ENCODE results near the gene IGSF9.

The IGSF9 gene

GRCh38 chr1:159919236-159919865, 26.1 kb downstream of the IGSF9 start:
- POLR2A ChIA-PET: no interaction called here

GRCh38 chr1:159918352-159919200, 26.8 kb downstream of the IGSF9 start:
- ChIA-PET CTCF (interaction anchor here (1.7 kb wide), 1 partner anchor 89 kb away, joined by 4 read pairs; no protein-coding TSS in a partner anchor), POLR2A (no interaction called here)
- no peak for TF ChIP-seq ELF4 (IDR thresholded peaks at IDR 0.05)
- no peak for TF ChIP-seq ARNT (IDR thresholded peaks at IDR 0.05)
- TF ChIP-seq L3MBTL2 (conservative IDR thresholded peaks at IDR 0.05): no peak
- no peak for TF ChIP-seq TARDBP (IDR thresholded peaks at IDR 0.05)
- TF ChIP-seq SUZ12 (IDR thresholded peaks at IDR 0.05): no peak
- TF ChIP-seq FOXK2 (IDR thresholded peaks at IDR 0.05): no peak
- no peak for TF ChIP-seq FOXA1 (IDR thresholded peaks at IDR 0.05)
- no peak for TF ChIP-seq HDGF (IDR thresholded peaks at IDR 0.05; ENCODE audit: borderline replicate concordance)
- no peak for TF ChIP-seq PKNOX1 (IDR thresholded peaks at IDR 0.05)
- no peak for TF ChIP-seq SP1 (IDR thresholded peaks at IDR 0.05)
- no peak for DNase-seq (ENCODE audit: extremely low spot score)

More at GRCh38 chr1:159919236-159919865, 26.1 kb downstream of the IGSF9 start:
- CTCF ChIA-PET: interaction anchor here (1.7 kb wide), 1 partner anchor 88 kb away, joined by 4 read pairs; no protein-coding TSS in a partner anchor
- TF ChIP-seq SP1 (IDR thresholded peaks at IDR 0.05) (no peak), LEF1 (IDR thresholded peaks at IDR 0.05; ENCODE audit: borderline replicate concordance) (no peak), NFRKB (IDR thresholded peaks at IDR 0.05) (no peak), FOXM1 (IDR thresholded peaks at IDR 0.05; ENCODE audit: borderline replicate concordance) (no peak), BHLHE40 (IDR thresholded peaks at IDR 0.05; ENCODE audit: borderline replicate concordance) (no peak), FOXK2 (IDR thresholded peaks at IDR 0.05) (no peak), ELF4 (IDR thresholded peaks at IDR 0.05) (no peak), PKNOX1 (IDR thresholded peaks at IDR 0.05) (no peak), TARDBP (IDR thresholded peaks at IDR 0.05) (no peak), ARNT (IDR thresholded peaks at IDR 0.05) (no peak), FOXA1 (IDR thresholded peaks at IDR 0.05) (no peak)
- no peak for DNase-seq (ENCODE audit: extremely low spot score)

- ChIA-PET CTCF (interaction anchor here (1.7 kb wide), 1 partner anchor 90 kb away, joined by 4 read pairs; no protein-coding TSS in a partner anchor), POLR2A (no interaction called here)
- no peak for TF ChIP-seq NFRKB (IDR thresholded peaks at IDR 0.05)
- no peak for TF ChIP-seq LEF1 (IDR thresholded peaks at IDR 0.05; ENCODE audit: borderline replicate concordance)
- TF ChIP-seq CTBP1 (IDR thresholded peaks at IDR 0.05; ENCODE audit: borderline replicate concordance): no peak
- DNase-seq (ENCODE audit: extremely low spot score): no peak
These were observed 27.7 kb downstream of the IGSF9 start for GRCh38 chr1:159917533-159918351.

GRCh38 chr1:159916242-159917051, 29.0 kb downstream of the IGSF9 start:
- ChIA-PET POLR2A (interaction anchor here (0.7 to 2.5 kb wide), 2 partner anchors 8 to 16 kb away, joined by 3 to 24 read pairs; partner anchors contain the start of gene TAGLN2), CTCF (interaction anchor here (1.0 to 1.7 kb wide), 3 partner anchors 23 to 118 kb away, joined by 3 to 7 read pairs (median 3); partner anchors contain the start of gene IGSF9)
- peak; percentile 40; the same call in 1 of the 2 replicates for TF ChIP-seq CTBP1 (IDR thresholded peaks at IDR 0.05; ENCODE audit: borderline replicate concordance)
- TF ChIP-seq PKNOX1 (IDR thresholded peaks at IDR 0.05): 0 out of 2 replicates have a peak, but pooled peaks have one; percentile 28
- TF ChIP-seq LEF1 (IDR thresholded peaks at IDR 0.05; ENCODE audit: borderline replicate concordance): no peak
- peak; percentile 50 for DNase-seq (ENCODE audit: extremely low spot score)

- ChIA-PET CTCF (interaction anchor here (1.0 to 1.7 kb wide), 4 partner anchors 24 to 117 kb away, joined by 3 to 7 read pairs (median 4); partner anchors contain the start of gene IGSF9), POLR2A (interaction anchor here (0.8 to 2.5 kb wide), 2 partner anchors 9 to 15 kb away, joined by 3 to 24 read pairs; partner anchors contain the start of gene TAGLN2)
These were observed 29.7 kb downstream of the IGSF9 start for GRCh38 chr1:159915571-159916241.

More at GRCh38 chr1:159915571-159916241, 29.7 kb downstream of the IGSF9 start:
- no peak for DNase-seq (ENCODE audit: extremely low spot score)
- no peak for TF ChIP-seq ARNT (IDR thresholded peaks at IDR 0.05)
- TF ChIP-seq ZNF384 (IDR thresholded peaks at IDR 0.05): no peak
- no peak for TF ChIP-seq HDGF (IDR thresholded peaks at IDR 0.05; ENCODE audit: borderline replicate concordance)
- TF ChIP-seq FOXK2 (IDR thresholded peaks at IDR 0.05): no peak
- TF ChIP-seq CTBP1 (IDR thresholded peaks at IDR 0.05; ENCODE audit: borderline replicate concordance): no peak
- TF ChIP-seq SP1 (IDR thresholded peaks at IDR 0.05): no peak
- TF ChIP-seq LEF1 (IDR thresholded peaks at IDR 0.05; ENCODE audit: borderline replicate concordance): no peak
- TF ChIP-seq L3MBTL2 (conservative IDR thresholded peaks at IDR 0.05): no peak
- no peak for TF ChIP-seq SUZ12 (IDR thresholded peaks at IDR 0.05)
- no peak for TF ChIP-seq FOXA1 (IDR thresholded peaks at IDR 0.05)
- no peak for TF ChIP-seq FOXM1 (IDR thresholded peaks at IDR 0.05; ENCODE audit: borderline replicate concordance)
- no peak for TF ChIP-seq TARDBP (IDR thresholded peaks at IDR 0.05)
- no peak for TF ChIP-seq PKNOX1 (IDR thresholded peaks at IDR 0.05)
- TF ChIP-seq ELF4 (IDR thresholded peaks at IDR 0.05): no peak
- no peak for TF ChIP-seq NFRKB (IDR thresholded peaks at IDR 0.05)
